Neural cell (in vitro differentiated cells): ENCODE data around the gene CDC16. TPM values are rescaled to one million over a fixed set of nuclear protein-coding genes. Genes with fewer than 3 reads are reported as not detected.

Source experiments
- H2AFZ ChIP-seq: fragments of 200-600, 300-800 bp; sonication (generic), shearing (Covaris generic); 2 replicates; pipeline ENCODE4 v1.6.0; 2014; ENCODE audit warnings: low read depth, mild to moderate bottlenecking, antibody characterized with exemption, low read length, moderate library complexity
- H3F3A ChIP-seq: fragments of 200-600 bp; shearing (Covaris generic); 2 replicates; pipeline ENCODE4 v1.6.1; 2016; ENCODE audit warnings: mild to moderate bottlenecking, moderate library complexity, mixed read lengths, antibody characterized with exemption, low read length; ENCODE audit not compliant: insufficient read depth, poor library complexity, severe bottlenecking
- H3K27ac ChIP-seq: fragments of 200-600, 300-800 bp; sonication (generic), shearing (Covaris generic); 2 replicates; pipeline ENCODE4 v1.5.1; 2014; ENCODE audit warnings: mild to moderate bottlenecking, low read length, moderate library complexity
- H3K27me3 ChIP-seq: fragments of 300-800, 200-600 bp; sonication (generic), shearing (Covaris generic); 2 replicates; pipeline ENCODE4 v1.6.0; 2014; ENCODE audit warnings: mild to moderate bottlenecking, low read depth, low read length, moderate library complexity; ENCODE audit not compliant: insufficient read depth
- H3K36me3 ChIP-seq: fragments of 300-800, 200-600 bp; sonication (generic), shearing (Covaris generic); 2 replicates; pipeline ENCODE4 v1.5.1; 2014; ENCODE audit warnings: mild to moderate bottlenecking, antibody characterized with exemption, low read length, moderate library complexity; ENCODE audit not compliant: insufficient read depth
- H3K4me2 ChIP-seq: fragments of 300-800, 200-600 bp; sonication (generic), shearing (Covaris generic); 2 replicates; pipeline ENCODE4 v1.6.0; 2014; ENCODE audit warnings: mild to moderate bottlenecking, low read length
- H3K4me3 ChIP-seq: fragments of 300-800, 200-600 bp; sonication (generic), shearing (Covaris generic); 2 replicates; pipeline ENCODE4 v1.5.1; 2014; ENCODE audit warnings: mild to moderate bottlenecking, low read length, moderate library complexity
- H3K79me2 ChIP-seq: fragments of 200-600 bp; shearing (Covaris generic); replicated peaks from 2 replicates; pipeline ENCODE4 v1.6.0; 2014; ENCODE audit warnings: mild to moderate bottlenecking, low read length, moderate library complexity; ENCODE audit not compliant: insufficient read depth
- H3K9ac ChIP-seq: fragments of 300-800, 200-600 bp; sonication (generic), shearing (Covaris generic); 2 replicates; pipeline ENCODE4 v1.6.1; 2016; ENCODE audit warnings: mild to moderate bottlenecking, low read length, mixed read lengths
- H3K9me2 ChIP-seq: fragments of 200-600 bp; shearing (Covaris generic); 2 replicates; pipeline ENCODE4 v1.6.1; 2016; ENCODE audit warnings: mild to moderate bottlenecking, low read length, mixed read lengths; ENCODE audit not compliant: insufficient read depth
- H3K9me3 ChIP-seq: fragments of 200-600, 300-800 bp; sonication (generic), shearing (Covaris generic); 2 replicates; pipeline ENCODE4 v1.6.1; 2016; ENCODE audit warnings: mild to moderate bottlenecking, mixed run types, low read length, moderate library complexity, mixed read lengths
- H4K20me1 ChIP-seq: fragments of 200-600 bp; shearing (Covaris generic); 2 replicates; pipeline ENCODE4 v1.6.1; 2016; ENCODE audit warnings: mild to moderate bottlenecking, mixed run types; ENCODE audit not compliant: insufficient read depth
- CTCF ChIP-seq: fragments of 450-650 bp; IDR thresholded peaks from 2 replicates; pipeline ENCODE4 v1.5.1; 2014; ENCODE audit warnings: antibody characterized with exemption, mild to moderate bottlenecking, moderate library complexity; ENCODE audit not compliant: poor library complexity, severe bottlenecking
- EP300 ChIP-seq: fragments of 450-650 bp; conservative IDR thresholded peaks from 2 replicates; pipeline ENCODE4 v1.6.1; 2014; ENCODE audit warnings: antibody characterized with exemption, mild to moderate bottlenecking, moderate library complexity; ENCODE audit not compliant: poor library complexity, severe bottlenecking
- EZH2 ChIP-seq: fragments of 200-600, 300-800 bp; shearing (Covaris generic), sonication (generic); IDR thresholded peaks from 2 replicates; pipeline ENCODE4 v1.6.1; 2014; ENCODE audit warnings: antibody characterized with exemption, low read length, borderline replicate concordance, mild to moderate bottlenecking; ENCODE audit not compliant: insufficient read depth, poor library complexity, severe bottlenecking
- MXI1 ChIP-seq: fragments of 450-650 bp; conservative IDR thresholded peaks from 2 replicates; pipeline ENCODE4 v1.6.1; 2014; ENCODE audit warnings: antibody characterized with exemption, mild to moderate bottlenecking; ENCODE audit not compliant: poor library complexity, severe bottlenecking
- POLR2AphosphoS5 ChIP-seq: IDR thresholded peaks from 2 replicates; pipeline ENCODE4 v1.6.1; 2012
- RAD21 ChIP-seq: fragments of 450-650 bp; conservative IDR thresholded peaks from 2 replicates; pipeline ENCODE4 v1.6.1; 2014; ENCODE audit warnings: antibody characterized with exemption, mild to moderate bottlenecking, moderate library complexity
- REST ChIP-seq: IDR thresholded peaks from 2 replicates; pipeline ENCODE4 v1.6.1; 2012; ENCODE audit warnings: borderline replicate concordance
- SMC3 ChIP-seq: fragments of 450-650 bp; conservative IDR thresholded peaks from 2 replicates; pipeline ENCODE4 v1.6.1; 2014; ENCODE audit warnings: antibody characterized with exemption, mild to moderate bottlenecking, moderate library complexity; ENCODE audit not compliant: poor library complexity
- TAF1 ChIP-seq: IDR thresholded peaks from 2 replicates; pipeline ENCODE4 v1.6.1; 2012; ENCODE audit warnings: low read depth
- polyA plus RNA-seq: library from polyadenylated mRNA; depleted of rRNA; stranded (reverse); fragments of >200 nt; gene quantifications from 2 replicates; pipeline ENCODE4 v1.2.3, GENCODE V29; 2014

Gene CDC16
- polyA plus RNA-seq, 1 donor from 2014 or later, result 78.4 TPM

- H2AFZ ChIP-seq, result no peak overlapping the region
- no peak overlapping the region for H3K4me3 ChIP-seq
- peaks cover 5% of the 10 kb centered on the region for H3K36me3 ChIP-seq
- no peaks in the 10 kb centered on the region for H3K9me2 ChIP-seq
- H3K4me2 ChIP-seq, result no peak overlapping the region
- no peaks in the 10 kb centered on the region for H4K20me1 ChIP-seq
- H3K9me3 ChIP-seq, result no peaks in the 10 kb centered on the region
- no peaks in the 10 kb centered on the region for H3F3A ChIP-seq
- H3K27me3 ChIP-seq, result no peaks in the 10 kb centered on the region
- no peak overlapping the region for H3K27ac ChIP-seq
- TF ChIP-seq POLR2AphosphoS5, result no peak
- TF ChIP-seq SMC3, result no peak
- TF ChIP-seq MXI1, result no peak
- no peak for TF ChIP-seq EP300
- TF ChIP-seq REST, result no peak
- no peak for TF ChIP-seq RAD21
- no peak for TF ChIP-seq TAF1
- no peak for TF ChIP-seq EZH2
- no peak for TF ChIP-seq CTCF
- no peak overlapping the region for H3K9ac ChIP-seq
- H3K79me2 ChIP-seq, result peaks cover 56% of the 10 kb centered on the region
These were observed 83.9 kb downstream of the CDC16 start for GRCh38 chr13:114318624-114319023.

- Histone ChIP-seq H3K79me2 (peaks cover 56% of the 10 kb centered on the region), H3K4me2 (no peak overlapping the region), H3K27ac (no peak overlapping the region), H3K9ac (no peak overlapping the region), H4K20me1 (no peaks in the 10 kb centered on the region), H3K9me3 (no peaks in the 10 kb centered on the region), H3K4me3 (no peak overlapping the region), H2AFZ (no peak overlapping the region), H3K27me3 (no peaks in the 10 kb centered on the region), H3F3A (no peaks in the 10 kb centered on the region), H3K9me2 (no peaks in the 10 kb centered on the region), H3K36me3 (peaks cover 11% of the 10 kb centered on the region)
- TF ChIP-seq RAD21 (no peak), TAF1 (no peak), EP300 (no peak), CTCF (no peak), REST (no peak), POLR2AphosphoS5 (no peak), MXI1 (no peak), EZH2 (no peak), SMC3 (no peak)
These were observed 84.8 kb downstream of the CDC16 start for GRCh38 chr13:114319441-114319913.
